ENCODE results near the gene CEP112.
"Not testable (repeated sequence)": the region's sequence is repeated elsewhere in the genome, so short reads cannot be mapped to it uniquely, and the experiment has no call there.

Gene CEP112

DNA sequence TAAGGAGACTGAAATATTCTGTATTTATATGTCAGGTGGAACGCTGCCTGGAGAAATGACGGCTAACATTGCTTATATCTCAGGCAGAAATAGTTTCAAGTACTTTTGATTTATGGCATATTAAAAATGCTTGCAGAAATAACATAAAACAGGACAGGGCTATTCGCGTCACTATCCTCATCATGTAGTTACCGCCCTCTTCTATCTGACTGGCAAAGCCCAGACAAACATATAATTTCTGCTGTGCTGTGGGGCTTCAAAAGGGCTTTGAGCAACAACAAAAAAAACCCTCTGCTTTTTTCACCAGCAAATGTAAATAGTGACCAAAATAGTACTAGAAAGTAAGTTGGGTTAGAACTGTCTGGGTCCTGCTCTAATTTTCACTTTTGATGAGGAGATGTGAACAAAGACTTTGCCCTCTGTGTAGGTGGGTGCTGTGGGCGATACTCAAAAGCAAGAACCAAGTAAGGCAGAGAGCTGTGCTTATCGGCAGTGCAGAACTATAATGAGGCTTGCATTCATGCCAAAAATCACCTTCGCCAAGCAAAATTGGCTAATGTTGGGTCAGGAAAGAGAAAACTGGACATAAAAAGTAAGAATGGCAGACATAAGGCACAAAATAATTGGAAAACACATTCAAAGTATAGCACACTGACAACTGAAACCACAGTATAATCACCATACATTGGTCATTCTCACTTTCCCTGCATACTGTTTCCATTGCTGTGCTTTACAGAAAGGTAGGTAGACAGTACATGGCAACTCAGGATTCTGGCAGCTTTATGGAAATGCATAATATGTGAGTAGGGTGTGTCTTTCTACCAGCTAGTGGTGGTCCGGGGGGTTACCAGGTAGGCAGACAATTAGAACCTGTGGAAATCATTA lies 479.3 kb downstream of the CEP112 start:
- no peak for DNase-seq

DNA sequence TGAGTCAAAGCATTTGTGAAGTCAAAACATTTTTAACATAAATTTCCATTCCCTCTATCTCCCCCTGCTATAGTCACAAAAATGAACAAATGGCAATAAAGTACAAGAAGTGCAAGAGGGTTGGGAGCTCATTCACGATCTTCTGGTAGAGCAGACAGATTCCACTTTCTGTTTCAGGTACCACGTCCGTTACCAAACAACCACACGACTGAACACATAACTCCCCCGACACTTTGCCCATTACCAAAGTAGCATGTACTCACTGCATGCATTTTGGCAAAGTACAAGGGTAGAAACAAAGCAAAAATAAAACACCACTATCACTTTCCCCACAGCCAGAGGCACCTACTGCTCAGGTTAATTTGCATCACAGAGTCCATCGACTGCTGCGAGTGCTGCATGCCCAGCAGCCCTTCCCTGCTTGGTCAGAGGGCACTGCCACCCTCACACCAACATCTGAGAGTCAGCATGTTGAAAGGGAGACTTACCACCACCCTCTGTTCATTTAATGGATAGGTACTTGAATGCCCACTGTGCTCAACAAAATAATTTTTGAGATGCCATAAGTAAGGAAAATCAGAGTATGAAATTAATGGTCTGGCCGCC lies 480.2 kb downstream of the CEP112 start:
- no peak for DNase-seq

DNA sequence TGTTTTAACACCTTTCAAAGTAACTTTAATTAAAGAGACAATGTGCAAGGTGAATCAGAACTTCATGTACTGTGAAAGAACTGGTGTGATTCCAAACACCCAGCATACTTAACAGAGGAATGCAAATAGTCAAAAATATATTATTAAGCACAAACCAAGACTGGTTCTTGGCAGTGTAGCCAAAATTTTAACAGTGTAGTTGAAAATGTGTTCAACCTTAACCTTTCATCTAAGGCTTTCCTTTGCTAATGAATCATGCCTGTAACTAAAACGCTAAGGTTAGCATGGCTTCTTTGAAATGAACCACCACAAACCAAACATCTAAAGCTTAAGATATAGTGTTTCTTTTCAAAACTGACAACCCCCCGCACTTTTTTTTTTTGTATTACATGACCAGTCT lies 484.2 kb downstream of the CEP112 start:
- no peak for DNase-seq

DNA sequence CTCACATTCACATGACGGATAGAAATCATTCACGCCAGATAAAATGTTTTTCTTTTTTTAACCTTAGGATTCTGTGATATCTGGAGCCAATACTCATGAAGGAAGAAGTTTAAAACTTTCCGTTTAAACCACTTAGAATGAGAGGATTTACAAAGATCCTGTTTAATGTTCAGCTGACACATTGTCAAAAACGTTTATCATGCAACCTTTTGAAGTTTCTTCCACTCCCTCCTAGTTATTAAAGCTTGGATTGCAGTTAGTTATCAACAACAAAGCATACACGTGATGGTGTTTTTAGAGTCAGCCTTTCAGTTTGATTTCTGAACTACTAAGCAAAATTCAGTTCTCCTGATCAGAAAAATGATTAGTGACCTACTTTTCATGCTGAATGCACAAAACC lies 487.2 kb downstream of the CEP112 start:
- no peak for DNase-seq

GRCh38 chr17:65703891-65704290 lies 488.0 kb downstream of the CEP112 start:
- no peak for DNase-seq

DNA sequence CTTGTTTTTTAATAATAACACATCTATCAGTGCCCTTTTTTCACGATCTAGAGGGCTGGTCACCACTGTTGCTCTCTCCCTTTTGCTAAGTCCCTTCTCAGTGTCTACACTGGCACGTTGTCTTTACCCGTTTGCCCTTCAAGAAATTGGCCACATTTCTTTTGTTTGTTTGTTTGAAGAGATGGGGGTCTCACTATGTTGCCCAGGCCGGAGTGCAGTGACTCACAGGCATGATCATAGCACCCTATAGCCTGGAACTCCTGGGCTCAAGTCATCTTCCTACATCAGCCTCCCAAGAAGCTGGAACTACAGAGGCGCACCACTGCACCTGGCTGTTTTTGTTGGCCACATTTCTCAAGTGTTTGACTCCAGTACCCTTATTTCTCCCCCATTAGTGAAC lies 492.5 kb downstream of the CEP112 start:
- DNase-seq: no peak

DNA sequence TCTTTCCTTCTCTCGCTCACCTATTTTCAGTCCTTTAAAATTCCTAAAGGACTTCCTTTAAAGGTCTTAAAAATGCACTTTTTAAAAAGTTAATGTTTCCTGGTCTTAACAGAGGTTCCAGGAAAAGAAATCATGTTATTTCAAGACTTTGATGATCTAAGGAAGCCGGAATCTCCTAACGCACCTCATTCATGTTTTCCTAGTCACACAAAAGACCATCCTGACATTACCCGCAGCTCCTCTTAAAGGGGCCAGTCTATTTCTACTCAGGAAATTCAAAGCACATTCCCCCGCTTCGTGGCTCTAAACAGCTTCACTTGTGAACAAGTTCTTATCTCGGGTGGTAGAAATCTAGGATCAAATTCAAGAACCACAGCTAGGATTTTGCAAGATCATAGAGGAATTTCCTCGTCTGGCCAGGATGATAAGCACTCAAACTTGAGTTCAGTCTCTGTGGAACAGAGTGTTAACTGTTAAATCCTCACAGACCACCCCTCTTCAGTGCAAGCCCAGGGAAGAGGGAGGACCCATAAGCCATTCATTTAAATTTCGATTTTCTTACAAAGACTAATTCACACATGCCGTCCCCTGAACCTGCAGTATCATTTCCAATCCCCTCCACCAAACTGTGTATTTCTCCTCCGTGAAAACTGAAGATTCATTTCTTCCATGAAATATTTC lies 493.4 kb downstream of the CEP112 start:
- DNase-seq: no peak

GRCh38 chr17:65697661-65698060 lies 494.3 kb downstream of the CEP112 start:
- DNase-seq: no peak

GRCh38 chr17:65696739-65697394 lies 495.1 kb downstream of the CEP112 start:
- no peak for DNase-seq

DNA sequence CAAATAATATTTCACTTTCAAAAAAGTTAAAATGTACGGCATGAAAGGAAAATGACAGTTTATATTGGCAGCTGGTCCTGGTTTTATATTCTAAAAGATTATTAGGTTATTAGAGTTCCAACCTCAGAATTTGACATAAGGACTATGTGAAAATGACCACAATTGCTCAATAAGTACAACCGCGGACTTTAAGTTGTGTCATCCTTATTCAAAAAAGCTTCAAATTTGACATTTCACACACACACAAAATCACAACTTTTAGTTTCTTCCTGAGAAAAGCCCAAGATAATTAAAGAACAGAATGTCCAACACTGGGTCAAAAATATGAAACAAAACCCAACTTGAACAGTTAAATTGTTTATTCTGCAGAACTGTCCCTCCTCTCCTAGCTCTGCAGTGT lies 497.3 kb downstream of the CEP112 start:
- no peak for DNase-seq

- no peak for DNase-seq
Observed at GRCh38 chr17:65690626-65691310, 501.2 kb downstream of the CEP112 start.

DNA sequence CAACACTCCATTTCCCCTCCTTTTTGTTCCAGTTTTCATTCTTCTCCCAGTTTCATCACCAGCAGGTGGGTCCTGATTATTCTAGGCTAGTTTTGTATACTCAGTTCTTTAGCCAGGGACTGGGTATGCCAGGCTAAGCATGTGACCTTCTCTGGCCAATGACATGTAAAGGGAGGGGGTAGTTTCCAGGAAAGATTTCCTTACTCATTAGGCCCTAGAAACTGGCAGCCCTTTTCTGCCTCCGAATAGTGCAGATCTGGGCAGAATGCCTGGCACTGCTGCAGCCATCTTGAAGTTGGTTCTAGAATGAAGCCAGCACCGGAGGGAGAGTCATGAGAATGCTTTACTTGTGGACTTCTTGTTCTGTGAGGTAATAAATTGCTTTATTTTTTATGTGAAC lies 503.6 kb downstream of the CEP112 start:
- no peak for DNase-seq

DNA sequence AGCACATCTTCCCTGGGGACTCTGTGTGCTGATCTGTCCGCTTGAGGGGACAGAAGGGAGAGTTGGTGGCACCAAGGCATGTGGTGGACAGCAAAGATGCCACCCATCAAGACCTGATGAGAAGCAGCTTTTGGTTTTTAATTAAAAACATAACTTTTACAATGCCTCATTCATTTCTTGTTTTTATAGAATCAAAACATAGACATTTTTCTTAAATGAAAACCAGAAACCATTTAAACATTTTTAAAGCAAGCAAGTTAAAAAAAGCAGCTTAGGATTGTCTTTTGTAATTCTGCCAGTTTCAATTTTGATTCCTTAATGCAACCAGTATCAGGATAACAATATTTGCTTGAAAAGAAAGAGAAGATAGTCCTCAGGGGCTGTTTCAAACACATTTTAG lies 506.8 kb downstream of the CEP112 start:
- DNase-seq: no peak

DNA sequence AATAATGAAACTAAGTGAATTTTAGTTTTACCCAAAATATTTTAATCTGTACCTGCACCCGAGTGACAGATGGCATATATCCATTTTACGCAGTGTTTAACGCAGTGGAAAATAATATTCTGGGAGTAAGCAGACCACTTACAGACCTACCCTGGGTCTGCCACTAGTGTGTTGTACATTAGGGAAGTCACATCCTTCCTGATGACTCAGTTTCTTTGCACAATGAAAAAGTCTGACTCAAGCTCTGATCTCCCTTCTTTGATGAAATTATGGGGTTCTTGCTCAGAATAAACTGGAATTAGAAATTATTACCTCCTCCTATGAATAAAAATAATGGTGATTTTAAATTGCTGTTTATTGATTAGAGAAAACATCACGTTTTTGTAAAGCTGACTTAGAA lies 507.3 kb downstream of the CEP112 start:
- no peak for DNase-seq

DNA sequence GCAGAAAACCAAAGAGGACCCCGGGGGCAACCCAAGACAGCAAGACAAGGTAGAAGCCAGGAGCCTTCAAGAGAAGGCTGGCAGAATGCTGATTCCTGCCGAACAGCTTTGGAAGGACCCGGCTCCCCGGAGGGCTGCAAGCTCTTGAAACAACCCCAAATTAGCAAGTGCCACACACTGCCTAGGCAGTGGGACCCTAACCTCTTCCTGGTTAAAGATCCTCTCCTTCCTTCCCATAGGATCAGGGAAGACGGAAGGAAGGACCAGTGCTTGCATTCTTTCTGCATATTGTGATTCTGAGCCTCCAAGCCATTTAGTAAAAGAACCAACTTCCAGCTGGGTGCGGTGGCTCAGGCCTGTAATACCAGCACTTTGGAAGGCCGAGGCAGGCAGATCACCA lies 508.5 kb downstream of the CEP112 start:
- DNase-seq: no peak

GRCh38 chr17:65681763-65682162 lies 510.2 kb downstream of the CEP112 start:
- not testable (repeated sequence) for DNase-seq

GRCh38 chr17:65679165-65679845 lies 512.6 kb downstream of the CEP112 start:
- no peak for DNase-seq

- DNase-seq: no peak
Observed at GRCh38 chr17:65678546-65678945, 513.4 kb downstream of the CEP112 start.

DNA sequence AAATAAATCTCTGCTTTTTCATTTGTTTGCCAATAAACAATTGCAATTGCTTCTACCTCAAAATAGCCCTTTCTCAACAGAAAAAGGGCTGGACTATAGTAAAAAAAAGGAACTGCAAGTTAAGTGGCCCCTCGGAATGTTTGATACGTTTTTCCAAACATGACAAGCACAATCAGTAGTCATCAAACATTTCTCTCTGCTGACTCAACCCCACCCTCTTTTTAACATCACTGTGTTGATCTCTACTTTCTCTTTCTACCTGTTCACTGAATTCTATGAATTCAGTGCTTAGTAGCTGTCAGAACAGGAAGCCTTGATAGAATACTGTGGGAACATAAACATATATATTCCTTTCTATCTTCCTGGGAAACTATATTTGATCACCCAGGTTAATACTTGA lies 514.0 kb downstream of the CEP112 start:
- DNase-seq: no peak

GRCh38 chr17:65674246-65675045 lies 517.5 kb downstream of the CEP112 start:
- no peak for DNase-seq

- DNase-seq: no peak
Observed at GRCh38 chr17:65670667-65671371, 521.1 kb downstream of the CEP112 start.
